Stimulated activated CD4-positive, alpha-beta T cell treated with anti-CD3 and anti-CD28 coated beads, Interleukin-4, amount 100 ng/mL, for 24 hours (primary cell): ENCODE data around the gene POLR2J.
"Not testable (repeated sequence)": the region's sequence is repeated elsewhere in the genome, so short reads cannot be mapped to it uniquely, and the experiment has no call there.

Experiments
- DNase-seq: peaks from one replicate; pipeline ENCODE4 v3.0.0-alpha.2; 2020

The POLR2J gene

DNA sequence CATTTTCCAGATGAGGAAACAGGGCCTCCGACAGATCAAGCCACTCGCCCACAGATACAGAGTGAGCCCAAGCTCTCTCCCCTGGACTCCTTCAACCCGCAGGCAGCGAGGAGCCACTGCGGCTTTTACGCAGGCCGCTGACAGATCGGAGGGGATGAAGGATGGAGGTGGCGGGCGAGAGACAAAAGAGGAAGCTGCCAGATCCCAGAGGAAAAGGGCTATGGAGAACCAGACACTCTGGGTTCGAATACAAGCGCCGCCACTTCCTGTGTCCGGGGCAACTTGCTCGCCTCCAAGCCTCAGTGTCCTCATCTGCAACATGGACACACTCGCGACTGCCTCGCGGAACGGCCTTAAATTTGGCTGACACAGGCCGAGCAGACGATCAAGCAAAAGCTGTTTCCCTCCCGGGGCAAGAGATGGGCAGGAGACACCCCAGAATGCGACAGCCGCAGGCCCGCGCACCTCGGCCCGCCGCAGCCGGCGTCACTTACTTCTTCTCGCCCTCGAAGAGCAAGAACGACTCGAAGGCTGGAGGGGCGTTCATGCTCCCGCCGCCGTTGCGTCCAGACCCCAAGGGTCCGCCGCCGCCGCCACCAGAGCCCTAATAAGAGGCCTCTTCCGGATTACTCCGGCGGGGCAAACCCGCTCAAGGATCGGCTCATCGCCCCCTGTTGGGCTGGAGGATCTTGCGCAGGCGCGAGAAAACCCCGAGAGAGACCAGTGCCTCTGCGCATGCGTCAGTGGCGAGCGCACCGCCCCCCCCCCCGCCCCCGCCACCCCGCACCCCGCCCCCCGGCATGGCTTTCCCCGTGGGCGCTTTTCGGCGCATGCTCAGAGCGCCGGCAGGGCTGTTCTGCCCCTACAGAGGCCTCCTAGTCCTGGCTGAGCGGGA lies at the start of gene POLR2J:
Gene POLR2J (minus strand): TSS at position 609 of the 895 bp plus-strand sequence. CDS start 62 bp downstream, at position 547.
- DNase-seq, result peak; percentile 89

GRCh38 chr7:102527822-102528793 lies 49.4 kb upstream of the POLR2J start:
- DNase-seq, result not testable (repeated sequence)

- not testable (repeated sequence) for DNase-seq
These were observed 48.5 kb upstream of the POLR2J start for GRCh38 chr7:102527182-102527581.

DNA sequence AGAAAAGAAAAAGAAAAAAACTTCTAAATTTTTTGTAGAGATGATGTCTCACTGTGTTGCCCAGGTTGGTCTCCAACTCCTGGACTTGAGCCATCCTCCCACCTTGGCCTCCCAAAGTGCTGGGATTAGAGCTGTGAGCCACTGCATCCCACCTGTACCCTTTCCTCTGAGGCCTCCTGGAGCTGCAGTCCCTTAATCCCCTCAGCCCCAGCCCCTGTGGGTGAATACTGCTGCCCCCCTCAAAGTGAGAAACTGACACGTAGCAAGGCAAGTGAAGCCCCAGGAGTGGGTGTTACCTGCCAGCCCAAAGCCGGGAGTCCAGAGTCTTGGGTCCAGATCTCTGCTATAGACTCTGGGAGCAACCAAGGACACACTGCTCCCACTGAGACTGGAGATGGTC lies 46.1 kb upstream of the POLR2J start:
- DNase-seq, result not testable (repeated sequence)

- not testable (repeated sequence) for DNase-seq
These were observed 42.1 kb upstream of the POLR2J start for GRCh38 chr7:102520797-102521196.

DNA sequence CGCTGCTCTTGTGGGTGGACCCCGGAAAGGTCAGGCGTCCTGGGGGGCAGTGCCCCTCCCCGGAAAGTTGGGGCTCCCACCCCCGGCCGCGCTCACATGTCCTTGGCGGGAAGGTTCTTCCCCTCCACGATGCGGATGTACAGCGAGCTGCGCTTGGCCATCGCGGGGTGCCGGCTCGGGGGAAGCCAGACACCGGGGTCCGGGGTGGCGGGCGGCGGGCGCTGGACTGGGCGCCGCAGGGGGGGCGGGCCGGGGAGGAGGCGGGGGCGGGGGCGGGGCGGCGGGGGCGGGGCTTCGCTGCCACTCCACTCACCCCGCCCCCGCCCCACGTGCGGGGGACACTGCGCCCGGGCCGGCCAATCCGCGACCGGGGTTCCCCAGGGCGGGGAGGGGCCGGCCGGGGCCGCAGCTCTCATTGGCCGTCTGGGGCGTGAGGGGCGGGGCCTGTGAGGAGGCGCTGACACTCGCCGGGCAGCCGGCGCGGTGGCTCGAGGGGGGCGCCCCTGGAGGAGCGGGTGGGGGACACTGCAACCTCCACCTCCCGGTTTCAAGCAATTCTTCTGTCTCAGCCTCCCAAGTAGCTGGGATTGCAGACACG lies 38.9 kb upstream of the POLR2J start, which contains the start of gene RASA4B:
Gene RASA4B (minus strand): TSS at position 228 of the 598 bp plus-strand sequence. CDS start 67 bp downstream, at position 161.
- not testable (repeated sequence) for DNase-seq

DNA sequence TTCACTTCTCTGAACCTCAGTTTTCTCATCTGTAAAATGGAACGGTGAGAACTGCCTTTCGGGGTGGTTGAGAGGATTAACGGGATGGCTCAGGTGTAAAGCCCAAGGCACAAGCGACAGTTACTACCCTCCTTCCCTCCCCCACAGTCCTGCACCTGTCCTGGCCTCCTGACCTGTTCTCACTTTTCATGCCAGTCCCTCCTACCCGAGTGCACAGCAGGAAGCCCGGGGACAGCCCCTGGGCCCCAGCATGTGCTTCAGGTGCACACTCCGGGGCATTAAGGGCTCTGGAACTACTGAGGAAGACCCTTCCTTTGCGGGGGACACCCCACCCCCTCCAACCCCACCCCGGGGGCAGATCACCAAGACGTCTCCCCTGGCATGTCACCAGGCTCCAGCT lies 38.2 kb upstream of the POLR2J start:
- DNase-seq, result not testable (repeated sequence)

GRCh38 chr7:102515889-102516288 lies 37.2 kb upstream of the POLR2J start:
- DNase-seq, result not testable (repeated sequence)

GRCh38 chr7:102514881-102515721 lies 36.4 kb upstream of the POLR2J start:
- DNase-seq, result not testable (repeated sequence)

GRCh38 chr7:102512642-102513221 lies 34.0 kb upstream of the POLR2J start:
- DNase-seq, result not testable (repeated sequence)

- not testable (repeated sequence) for DNase-seq
These were observed 33.3 kb upstream of the POLR2J start for GRCh38 chr7:102511860-102512522.

- DNase-seq, result not testable (repeated sequence)
These were observed 31.9 kb upstream of the POLR2J start for GRCh38 chr7:102510575-102510974.

GRCh38 chr7:102507410-102508088 lies 28.8 kb upstream of the POLR2J start:
- not testable (repeated sequence) for DNase-seq

- not testable (repeated sequence) for DNase-seq
These were observed 26.8 kb upstream of the POLR2J start for GRCh38 chr7:102505298-102506185.

GRCh38 chr7:102503141-102503540 lies 24.4 kb upstream of the POLR2J start:
- not testable (repeated sequence) for DNase-seq

GRCh38 chr7:102498321-102498720 lies 19.6 kb upstream of the POLR2J start:
- not testable (repeated sequence) for DNase-seq

- not testable (repeated sequence) for DNase-seq
These were observed 18.6 kb upstream of the POLR2J start for GRCh38 chr7:102497308-102497707.

- DNase-seq, result not testable (repeated sequence)
These were observed 18.1 kb upstream of the POLR2J start for GRCh38 chr7:102496861-102497260.
